NCI-H524 treated with DMSO at 0.1 percent for 48 hours (cell line): Measurements from ENCODE around the gene SYNGR4.

Experiments
- DNase-seq: peaks from one replicate; lab custom pipeline; 2025; lab: John Stamatoyannopoulos, UW

Gene SYNGR4

GRCh38 chr19:48341515-48342413 lies 22.4 kb upstream of the SYNGR4 start:
- DNase-seq: no peak

GRCh38 chr19:48342414-48342738 lies 21.8 kb upstream of the SYNGR4 start:
- no peak for DNase-seq

- no peak for DNase-seq
Measured at GRCh38 chr19:48342841-48343540, 21.2 kb upstream of the SYNGR4 start.

- peak; percentile 32 for DNase-seq
Measured at GRCh38 chr19:48344892-48345291, 19.3 kb upstream of the SYNGR4 start.

GRCh38 chr19:48346191-48346590 lies 18.0 kb upstream of the SYNGR4 start:
- DNase-seq: no peak

- DNase-seq: no peak
Measured at GRCh38 chr19:48348045-48348444, 16.1 kb upstream of the SYNGR4 start.

- DNase-seq: no peak
Measured at GRCh38 chr19:48348737-48349136, 15.4 kb upstream of the SYNGR4 start.

- peak; percentile 73 for DNase-seq
Measured at GRCh38 chr19:48350856-48351255, 13.3 kb upstream of the SYNGR4 start.

- peak; percentile 35 for DNase-seq
Measured at GRCh38 chr19:48351341-48351752, 12.8 kb upstream of the SYNGR4 start.

- DNase-seq: no peak
Measured at GRCh38 chr19:48353677-48354076, 10.5 kb upstream of the SYNGR4 start.

- no peak for DNase-seq
Measured at GRCh38 chr19:48354332-48354992, 9.7 kb upstream of the SYNGR4 start.

GRCh38 chr19:48355365-48355954 lies 8.7 kb upstream of the SYNGR4 start:
- no peak for DNase-seq

GRCh38 chr19:48359123-48359522 lies 5.0 kb upstream of the SYNGR4 start:
- DNase-seq: no peak

GRCh38 chr19:48361912-48362311 lies 2.3 kb upstream of the SYNGR4 start:
- no peak for DNase-seq

- peak; percentile 84 for DNase-seq
Measured at GRCh38 chr19:48362716-48363499, 1.3 kb upstream of the SYNGR4 start.

GRCh38 chr19:48363500-48363809 lies 712 bp upstream of the SYNGR4 start:
- no peak for DNase-seq

GRCh38 chr19:48364598-48365348 lies 606 bp downstream of the SYNGR4 start:
- DNase-seq: no peak

- no peak for DNase-seq
Measured at GRCh38 chr19:48365602-48366001, 1.4 kb downstream of the SYNGR4 start.

- DNase-seq: peak; percentile 9
Measured at GRCh38 chr19:48367855-48368254, 3.7 kb downstream of the SYNGR4 start.

GRCh38 chr19:48368936-48369335 lies 4.8 kb downstream of the SYNGR4 start:
- peak; percentile 92 for DNase-seq

- DNase-seq: no peak
Measured at GRCh38 chr19:48370955-48371354, 6.8 kb downstream of the SYNGR4 start.
